Neural progenitor cell (in vitro differentiated cells): ENCODE measurements around the gene TRPM3.
"Not testable (repeated sequence)": the region's sequence is repeated elsewhere in the genome, so short reads cannot be mapped to it uniquely, and the experiment has no call there.

Experiments used
- EZH2 ChIP-seq: fragments of 200-600 bp; sonication (generic); IDR thresholded peaks from 2 replicates; pipeline ENCODE4 v1.6.1; 2017; ENCODE audit warnings: antibody characterized with exemption, mild to moderate bottlenecking, moderate library complexity
- EZH2phosphoT487 ChIP-seq: fragments of 200-600 bp; sonication (generic); IDR thresholded peaks from 2 replicates; pipeline ENCODE4 v1.6.1; 2017; ENCODE audit warnings: antibody characterized with exemption
- TF ChIP-seq, protein P1 (sequence below): fragments of 200-600 bp; sonication (generic); IDR thresholded peaks from 2 replicates; pipeline ENCODE4 v1.5.1; 2017; ENCODE audit warnings: antibody characterized with exemption, mild to moderate bottlenecking

DNA sequence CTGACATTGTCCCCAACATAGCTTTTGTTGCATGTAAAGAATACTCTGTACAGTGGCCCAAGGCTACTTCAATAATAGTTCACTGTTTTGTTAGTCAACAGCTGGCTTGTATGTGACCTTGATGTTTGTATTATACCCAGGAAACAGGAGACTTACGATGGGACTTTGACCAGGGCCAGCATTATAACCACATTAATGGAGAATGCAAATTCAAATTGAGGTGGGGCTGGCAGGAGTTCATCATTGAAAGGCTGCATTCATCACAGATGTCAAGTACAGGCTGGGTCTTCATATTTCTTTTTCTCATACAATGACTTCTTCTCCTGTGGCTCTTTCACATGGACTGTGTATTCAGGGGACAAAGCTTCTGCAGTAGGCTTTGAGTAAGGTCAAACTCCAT lies 414.6 kb downstream of the TRPM3 start:
- TF ChIP-seq EZH2, EZH2phosphoT487: not testable (repeated sequence)
- TF ChIP-seq, protein P1, sequence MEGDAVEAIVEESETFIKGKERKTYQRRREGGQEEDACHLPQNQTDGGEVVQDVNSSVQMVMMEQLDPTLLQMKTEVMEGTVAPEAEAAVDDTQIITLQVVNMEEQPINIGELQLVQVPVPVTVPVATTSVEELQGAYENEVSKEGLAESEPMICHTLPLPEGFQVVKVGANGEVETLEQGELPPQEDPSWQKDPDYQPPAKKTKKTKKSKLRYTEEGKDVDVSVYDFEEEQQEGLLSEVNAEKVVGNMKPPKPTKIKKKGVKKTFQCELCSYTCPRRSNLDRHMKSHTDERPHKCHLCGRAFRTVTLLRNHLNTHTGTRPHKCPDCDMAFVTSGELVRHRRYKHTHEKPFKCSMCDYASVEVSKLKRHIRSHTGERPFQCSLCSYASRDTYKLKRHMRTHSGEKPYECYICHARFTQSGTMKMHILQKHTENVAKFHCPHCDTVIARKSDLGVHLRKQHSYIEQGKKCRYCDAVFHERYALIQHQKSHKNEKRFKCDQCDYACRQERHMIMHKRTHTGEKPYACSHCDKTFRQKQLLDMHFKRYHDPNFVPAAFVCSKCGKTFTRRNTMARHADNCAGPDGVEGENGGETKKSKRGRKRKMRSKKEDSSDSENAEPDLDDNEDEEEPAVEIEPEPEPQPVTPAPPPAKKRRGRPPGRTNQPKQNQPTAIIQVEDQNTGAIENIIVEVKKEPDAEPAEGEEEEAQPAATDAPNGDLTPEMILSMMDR, result not testable (repeated sequence)
